HFF-Myc (cell line): Measurements from ENCODE around the gene PRKN.

ENCODE experiments used
- DNase-seq: peaks from one replicate; pipeline ENCODE4 v3.0.0-alpha.2; 2011; ENCODE audit warnings: low read depth; ENCODE audit errors: extremely low read depth
- H3K4me3 ChIP-seq: replicated peaks from 2 replicates; pipeline ENCODE4 v1.5.1; 2011; ENCODE audit warnings: low read depth, mild to moderate bottlenecking, control low read depth, low read length
- TF ChIP-seq, protein P1 (sequence below): IDR thresholded peaks from 2 replicates; pipeline ENCODE4 v1.5.1; 2012; ENCODE audit warnings: mild to moderate bottlenecking, low read depth, low read length, control low read depth; ENCODE audit errors: missing control alignments

Gene PRKN

DNA sequence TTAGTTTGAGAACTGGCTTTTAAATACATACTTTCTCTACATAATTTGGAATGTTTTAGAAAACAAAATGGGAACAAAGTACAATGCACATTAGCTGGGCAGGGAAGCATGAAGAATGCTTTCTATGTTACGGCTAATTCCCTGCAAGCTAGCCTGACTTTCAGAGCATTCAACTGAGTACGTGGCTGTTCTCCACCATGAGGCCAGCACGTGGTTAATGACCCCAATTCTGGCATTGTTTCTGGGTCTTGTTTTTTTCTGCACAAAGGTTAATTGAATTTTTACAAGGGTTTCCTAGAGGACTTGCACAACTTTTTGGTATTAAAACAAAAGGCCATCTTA lies 1245.1 kb downstream of the PRKN start:
- no peak overlapping the region for H3K4me3 ChIP-seq
- TF ChIP-seq, protein P1, sequence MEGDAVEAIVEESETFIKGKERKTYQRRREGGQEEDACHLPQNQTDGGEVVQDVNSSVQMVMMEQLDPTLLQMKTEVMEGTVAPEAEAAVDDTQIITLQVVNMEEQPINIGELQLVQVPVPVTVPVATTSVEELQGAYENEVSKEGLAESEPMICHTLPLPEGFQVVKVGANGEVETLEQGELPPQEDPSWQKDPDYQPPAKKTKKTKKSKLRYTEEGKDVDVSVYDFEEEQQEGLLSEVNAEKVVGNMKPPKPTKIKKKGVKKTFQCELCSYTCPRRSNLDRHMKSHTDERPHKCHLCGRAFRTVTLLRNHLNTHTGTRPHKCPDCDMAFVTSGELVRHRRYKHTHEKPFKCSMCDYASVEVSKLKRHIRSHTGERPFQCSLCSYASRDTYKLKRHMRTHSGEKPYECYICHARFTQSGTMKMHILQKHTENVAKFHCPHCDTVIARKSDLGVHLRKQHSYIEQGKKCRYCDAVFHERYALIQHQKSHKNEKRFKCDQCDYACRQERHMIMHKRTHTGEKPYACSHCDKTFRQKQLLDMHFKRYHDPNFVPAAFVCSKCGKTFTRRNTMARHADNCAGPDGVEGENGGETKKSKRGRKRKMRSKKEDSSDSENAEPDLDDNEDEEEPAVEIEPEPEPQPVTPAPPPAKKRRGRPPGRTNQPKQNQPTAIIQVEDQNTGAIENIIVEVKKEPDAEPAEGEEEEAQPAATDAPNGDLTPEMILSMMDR, result no peak
- DNase-seq, result peak; percentile 9

DNA sequence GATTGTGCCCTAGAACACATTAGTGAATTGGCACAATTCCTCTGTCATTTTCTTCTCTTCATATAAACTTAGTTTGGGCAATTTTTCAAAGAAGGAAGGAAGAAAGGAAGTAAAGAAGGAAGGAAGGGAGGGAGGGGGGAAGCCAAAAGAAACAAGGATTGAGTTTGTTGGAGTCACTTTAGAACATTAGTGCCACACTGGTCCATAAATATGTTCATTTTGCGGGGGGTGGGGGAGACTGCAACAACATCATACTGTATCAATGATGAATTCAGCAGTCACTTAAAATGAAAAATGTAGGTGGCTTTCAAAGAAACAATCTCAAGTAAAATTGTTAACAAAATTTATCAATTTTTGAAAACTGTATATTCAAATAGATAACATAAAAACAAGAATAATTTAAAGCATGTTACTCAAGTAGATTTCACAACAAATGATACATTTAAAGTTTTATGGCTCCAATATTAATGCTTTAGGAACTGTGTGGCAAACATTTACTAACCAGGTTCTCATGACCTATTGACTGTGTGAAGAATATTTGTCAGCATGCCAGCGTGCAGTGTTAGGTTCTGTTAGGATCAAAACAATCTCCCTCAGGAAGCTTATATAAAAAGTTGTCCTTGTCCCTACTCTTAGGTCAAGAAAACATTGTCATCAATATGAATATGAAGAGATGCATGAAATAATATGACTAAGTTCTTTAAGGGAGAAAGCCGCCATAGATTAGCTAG lies 1245.6 kb downstream of the PRKN start:
- no peak overlapping the region for H3K4me3 ChIP-seq
- TF ChIP-seq, protein P1, result no peak
- peak; percentile 7 for DNase-seq

DNA sequence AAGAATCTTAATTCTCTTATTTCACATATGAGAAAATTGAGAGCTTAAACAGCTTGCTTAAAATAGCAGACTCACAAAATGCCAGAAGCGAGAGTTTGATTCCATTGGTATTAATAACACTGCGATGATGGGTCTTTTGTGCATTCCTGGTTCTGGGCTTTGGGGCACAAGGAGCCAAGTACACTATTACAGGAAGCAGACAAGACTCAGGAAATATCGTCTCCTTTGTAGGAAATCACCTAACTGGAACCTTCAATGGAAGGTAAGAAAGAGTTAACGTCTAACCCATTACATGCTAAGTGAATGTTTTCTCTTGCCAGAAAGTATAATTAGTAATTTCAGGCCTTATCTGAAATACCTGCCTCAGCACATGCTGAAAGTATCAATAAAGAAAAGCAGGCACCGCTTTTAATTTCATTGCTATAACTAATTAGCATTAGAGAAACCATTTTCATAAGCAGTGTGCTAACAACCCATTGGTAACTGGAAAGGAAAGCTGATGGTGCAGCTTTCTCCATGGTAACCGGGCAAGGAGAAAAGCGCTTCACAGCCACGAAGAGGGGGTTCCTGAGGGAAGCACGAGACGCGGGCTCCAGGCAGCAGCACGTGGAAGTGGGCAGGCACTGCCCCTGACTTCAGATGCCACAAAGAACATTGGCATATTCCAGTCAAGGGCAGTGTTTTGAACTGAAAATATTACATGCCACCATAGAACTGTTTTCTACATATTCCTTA lies 1247.0 kb downstream of the PRKN start:
- TF ChIP-seq, protein P1, result no peak
- H3K4me3 ChIP-seq, result no peak overlapping the region
- DNase-seq, result no peak

DNA sequence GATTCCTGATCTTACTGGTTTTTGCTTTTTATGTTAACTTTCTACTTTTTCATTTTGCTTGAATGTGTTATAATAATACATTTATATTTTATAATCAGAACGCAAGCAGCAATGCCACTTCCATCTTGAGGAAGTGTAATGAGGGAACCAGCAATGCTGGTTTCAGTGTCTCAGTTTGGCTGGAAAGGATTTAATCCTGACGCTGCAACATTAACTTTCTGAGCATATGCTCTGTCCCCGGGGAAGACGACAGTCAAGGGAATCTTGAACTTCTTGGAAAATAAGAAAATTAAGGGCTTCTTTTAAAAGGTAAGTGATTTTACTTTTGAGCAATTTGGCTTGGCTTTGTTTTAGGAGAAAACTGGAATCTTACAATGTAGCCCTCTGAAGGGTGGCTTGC lies 1248.2 kb downstream of the PRKN start:
- TF ChIP-seq, protein P1, result no peak
- DNase-seq, result no peak
- H3K4me3 ChIP-seq, result no peak overlapping the region

DNA sequence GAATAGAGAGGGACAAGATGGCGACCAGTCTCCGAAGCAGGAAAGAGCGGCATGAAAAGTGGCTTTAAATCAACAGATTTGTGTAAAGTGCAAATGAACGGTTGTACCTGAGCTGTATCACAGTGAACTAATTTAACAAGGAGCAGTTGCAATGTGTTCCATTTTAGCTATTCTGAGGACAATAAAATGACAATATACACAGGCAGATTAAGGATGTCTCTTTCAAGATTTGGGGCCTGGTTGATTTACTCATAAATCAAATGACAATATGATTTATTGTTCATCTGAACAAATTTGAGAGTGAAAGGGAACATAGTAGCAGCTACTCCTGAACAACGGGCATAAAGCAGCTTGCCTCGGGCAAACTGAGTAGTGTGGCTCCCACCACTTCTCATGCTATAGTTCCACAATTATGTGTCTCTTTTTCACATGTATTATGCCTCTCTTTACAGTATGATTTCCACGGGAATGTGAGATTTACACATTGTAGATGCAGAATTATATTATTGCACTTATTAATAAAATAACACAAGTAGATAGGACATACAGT lies 1249.6 kb downstream of the PRKN start:
- TF ChIP-seq, protein P1, result no peak
- DNase-seq, result no peak
- H3K4me3 ChIP-seq, result no peak overlapping the region

DNA sequence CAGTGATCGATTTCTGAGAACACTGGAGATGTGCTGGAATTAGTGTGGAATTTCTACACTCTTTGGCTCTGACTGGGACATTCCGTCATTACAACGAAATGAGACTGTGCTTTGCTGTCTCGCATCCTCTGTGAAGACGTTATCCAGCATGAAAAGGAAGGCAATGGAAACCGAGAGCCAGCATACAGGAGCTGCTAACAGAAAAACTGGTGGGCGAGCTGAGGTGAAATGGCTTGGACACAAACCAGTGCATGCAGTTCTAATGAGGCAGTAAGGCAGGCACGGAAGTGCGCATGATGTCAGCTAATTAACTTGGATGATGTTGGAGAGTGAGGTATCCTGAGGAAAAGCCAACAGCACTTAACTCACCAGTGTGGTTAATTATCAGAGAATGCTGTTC lies 1250.9 kb downstream of the PRKN start:
- TF ChIP-seq, protein P1, result no peak
- DNase-seq, result no peak
- H3K4me3 ChIP-seq, result no peak overlapping the region
